GM11168 (cell line): Measurements from ENCODE around the gene CLIC6.
"Not testable (repeated sequence)": the region's sequence is repeated elsewhere in the genome, so short reads cannot be mapped to it uniquely, and the experiment has no call there.

ENCODE experiments used
- in situ Hi-C: fragments of 300-500 bp; cut with MboI; formaldehyde crosslinking; loops from one replicate; pipeline ENCODE4 v1.12.0; 2022; ENCODE audit warnings: low sequenced_read_pairs; ENCODE audit not compliant: unreplicated experiment

CLIC6 gene

GRCh38 chr21:34715985-34716596 lies 47.3 kb downstream of the CLIC6 start:
- in situ Hi-C loops, result no loop called here

GRCh38 chr21:34718529-34718928 lies 49.7 kb downstream of the CLIC6 start:
- in situ Hi-C loops, result not testable (repeated sequence)

DNA sequence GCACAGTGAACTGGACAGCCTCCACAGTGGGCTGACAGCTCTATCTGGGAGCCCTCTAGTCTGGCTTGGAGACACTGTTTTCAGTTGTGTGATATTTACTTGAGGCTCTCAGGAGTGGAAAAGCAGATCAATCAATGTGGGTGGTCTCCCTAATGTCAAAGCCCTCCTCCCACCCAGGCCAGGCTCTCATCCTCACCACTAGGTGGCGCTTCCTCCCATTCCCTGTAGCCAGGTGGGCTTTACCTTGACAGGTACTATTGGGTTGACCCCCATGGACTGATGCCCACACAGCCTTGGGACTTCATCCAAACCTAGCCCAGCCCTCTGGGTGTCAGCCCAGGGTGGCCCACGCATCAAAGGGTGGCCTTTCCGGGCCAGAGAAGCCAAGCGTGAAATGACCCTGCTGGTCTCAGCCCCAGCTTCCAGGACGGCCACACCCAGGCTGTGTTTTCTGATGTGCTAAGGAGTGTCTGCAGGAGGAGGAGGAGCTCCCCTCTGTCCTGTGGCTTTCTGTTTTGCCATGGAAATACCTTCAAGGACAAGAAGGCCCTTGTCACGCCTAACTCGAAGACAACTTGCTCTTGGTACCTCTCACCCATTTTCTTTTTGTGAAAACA lies 54.0 kb downstream of the CLIC6 start:
- in situ Hi-C loops, result no loop called here

DNA sequence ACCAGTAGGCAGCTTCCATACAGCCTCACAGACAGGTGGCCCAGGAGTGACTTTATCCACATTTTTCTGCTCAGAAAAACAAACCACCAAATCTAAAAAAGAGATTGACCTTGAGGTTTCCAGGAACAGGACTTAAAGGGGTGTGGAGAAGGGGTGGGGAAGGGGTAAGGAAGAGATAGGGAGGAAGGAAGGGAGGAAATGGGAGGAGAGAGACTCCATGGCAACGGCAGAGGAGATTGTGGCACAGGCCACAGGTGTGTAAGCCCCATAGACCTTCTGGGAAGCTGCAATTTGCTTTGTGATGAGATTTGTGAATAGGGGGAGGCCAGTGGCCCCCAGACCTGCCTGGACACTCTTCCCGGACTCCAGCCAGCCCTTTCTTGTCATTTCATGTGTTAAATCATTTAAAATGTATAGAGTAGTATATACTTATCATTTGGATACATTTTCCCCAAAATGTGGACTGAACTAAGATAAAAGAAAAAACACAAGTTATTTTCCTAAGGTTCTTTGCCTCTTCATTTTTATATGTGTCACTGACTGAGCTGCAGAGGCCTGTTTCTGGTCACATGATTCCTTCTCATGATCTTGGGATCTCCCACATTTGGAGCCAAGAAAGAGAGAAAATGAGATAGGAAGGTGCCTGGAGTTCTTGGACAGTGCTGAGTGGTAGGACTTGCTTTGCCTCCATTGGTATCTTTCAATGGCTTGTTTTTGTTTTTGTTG lies 55.5 kb downstream of the CLIC6 start:
- in situ Hi-C loops, result no loop called here

DNA sequence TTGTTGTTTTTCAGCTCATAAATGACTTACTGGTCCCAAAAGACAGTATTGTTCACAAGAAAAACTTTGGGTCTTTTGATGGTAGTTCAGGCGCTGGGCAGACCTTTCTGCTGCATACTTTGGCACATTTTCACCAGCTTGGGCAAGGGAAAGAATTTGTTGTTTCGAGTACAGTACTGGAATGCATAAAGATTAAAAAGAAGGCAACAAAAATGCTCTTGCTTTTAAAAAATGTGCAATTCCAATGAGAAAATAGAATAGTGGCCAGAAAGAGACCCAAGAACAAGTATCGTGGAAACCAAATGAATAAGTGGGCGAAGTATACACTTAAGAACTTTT lies 56.0 kb downstream of the CLIC6 start:
- in situ Hi-C loops, result loop anchor here (25.0 kb wide), 2 partner anchors 1112 to 1312 kb away; no protein-coding TSS in a partner anchor

DNA sequence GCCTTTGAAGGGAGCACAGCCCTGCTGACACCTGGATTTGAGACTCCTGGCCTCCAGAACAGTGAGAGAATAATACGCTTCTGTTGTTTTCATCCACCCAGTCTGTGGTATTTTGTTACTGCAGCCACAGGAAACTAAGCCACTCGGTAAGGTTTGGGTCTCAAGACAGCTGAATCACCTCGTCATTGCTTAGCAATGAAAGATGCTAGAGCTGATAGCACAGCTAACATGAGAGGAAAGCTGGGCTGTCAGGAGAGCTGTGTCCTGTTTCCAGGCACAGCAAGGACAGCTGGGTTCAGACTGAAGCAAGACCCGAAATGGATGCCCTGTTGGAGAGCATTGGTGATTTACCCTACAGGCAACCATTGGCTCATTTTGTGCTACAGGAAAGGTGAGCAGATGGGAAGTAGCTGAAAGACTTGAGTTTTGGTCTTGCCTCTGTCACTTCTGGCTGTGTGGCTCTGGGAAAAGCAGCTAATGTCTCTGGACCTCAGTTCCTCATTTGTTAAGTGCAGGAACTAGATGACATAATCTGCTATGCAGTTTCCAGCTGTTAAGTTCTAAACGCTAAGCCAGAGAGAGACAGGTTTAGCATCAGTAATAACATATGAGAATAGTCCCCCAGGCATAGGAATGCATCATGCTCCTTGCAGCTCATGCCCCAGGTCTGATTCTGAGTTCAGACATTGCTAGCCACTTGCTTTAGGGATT lies 58.0 kb downstream of the CLIC6 start:
- in situ Hi-C loops, result loop anchor here (25.0 kb wide), 2 partner anchors 1111 to 1311 kb away; no protein-coding TSS in a partner anchor

GRCh38 chr21:34728479-34728878 lies 59.7 kb downstream of the CLIC6 start:
- in situ Hi-C loops, result loop anchor here (25.0 kb wide), 2 partner anchors 1109 to 1309 kb away; no protein-coding TSS in a partner anchor

- in situ Hi-C loops, result loop anchor here (25.0 kb wide), 2 partner anchors 1107 to 1307 kb away; no protein-coding TSS in a partner anchor
Observed at GRCh38 chr21:34730194-34730593, 61.4 kb downstream of the CLIC6 start.

DNA sequence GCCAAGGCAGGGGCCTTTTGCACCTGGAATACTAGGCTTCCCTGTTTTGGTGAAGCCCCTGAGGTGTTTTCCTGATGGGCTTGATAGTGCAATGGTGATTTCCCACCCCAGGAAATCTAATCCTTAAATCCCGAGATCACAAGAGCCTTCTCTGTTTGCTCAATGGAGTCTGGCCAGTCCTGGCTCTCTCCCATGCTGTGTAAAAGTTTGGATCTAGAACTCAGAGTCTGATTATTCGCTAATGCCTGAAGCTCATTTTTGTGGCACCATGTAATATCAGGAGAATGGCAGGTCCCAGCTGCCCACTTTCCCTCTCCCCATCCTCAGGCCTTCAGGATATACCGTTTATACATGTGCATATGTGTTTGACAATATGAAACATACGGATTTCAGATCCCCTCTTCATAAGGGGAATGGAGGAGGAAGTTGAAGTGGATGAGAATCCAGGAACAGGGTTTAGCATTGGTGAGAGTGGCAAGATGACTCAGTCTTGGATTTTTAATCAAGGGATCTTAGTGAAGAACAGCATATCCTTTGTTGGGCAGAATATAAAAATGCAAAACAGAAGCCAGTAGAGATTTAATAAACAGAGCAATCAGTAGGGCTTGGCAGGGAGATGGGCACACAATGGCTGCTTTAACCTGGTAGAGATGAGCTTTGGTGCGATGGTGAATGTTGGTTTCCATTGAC lies 62.1 kb downstream of the CLIC6 start:
- in situ Hi-C loops, result loop anchor here (25.0 kb wide), 2 partner anchors 1106 to 1306 kb away; no protein-coding TSS in a partner anchor

DNA sequence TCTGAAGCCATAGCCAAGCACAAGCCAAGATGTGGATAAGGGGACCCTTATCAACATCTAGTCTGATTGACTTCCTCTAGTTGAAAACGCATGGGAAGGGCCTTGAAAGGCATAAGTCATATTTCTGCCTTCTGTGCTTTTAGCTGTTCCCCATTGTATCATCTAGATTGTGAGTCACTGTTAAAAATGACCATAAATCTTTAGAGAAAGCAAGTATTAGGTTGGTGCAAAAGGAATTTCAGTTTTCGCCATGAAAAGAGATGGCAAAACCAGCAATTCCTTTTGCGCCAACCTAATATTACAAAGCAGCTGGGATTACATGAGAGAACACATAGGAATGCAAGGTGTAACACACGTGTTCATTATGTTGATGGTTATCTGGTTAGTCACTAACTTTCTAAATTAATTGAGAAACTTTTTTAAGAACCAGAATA lies 63.6 kb downstream of the CLIC6 start:
- in situ Hi-C loops, result loop anchor here (25.0 kb wide), 2 partner anchors 1105 to 1305 kb away; no protein-coding TSS in a partner anchor

GRCh38 chr21:34733852-34734251 lies 65.1 kb downstream of the CLIC6 start:
- in situ Hi-C loops, result loop anchor here (25.0 kb wide), 2 partner anchors 1103 to 1303 kb away; no protein-coding TSS in a partner anchor

DNA sequence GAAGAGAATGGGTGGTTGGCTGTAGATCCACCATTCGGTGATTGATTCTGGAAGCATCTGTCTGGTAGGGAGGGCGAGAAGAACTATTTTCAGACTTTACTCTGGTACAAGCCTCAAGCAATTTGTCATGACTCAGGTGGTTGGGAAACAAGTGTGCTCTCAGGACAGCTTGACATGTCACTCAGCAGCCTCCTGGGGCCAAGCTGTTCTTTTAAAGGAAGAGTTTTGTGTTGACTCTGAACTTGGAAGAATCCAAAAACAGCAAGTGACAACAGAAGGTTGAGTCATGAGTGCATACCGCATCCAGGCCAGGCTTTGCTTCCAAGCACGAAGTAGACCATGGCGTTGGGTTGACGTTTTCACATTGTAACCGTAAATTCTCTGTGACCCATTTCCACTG lies 65.9 kb downstream of the CLIC6 start:
- in situ Hi-C loops, result loop anchor here (25.0 kb wide), 2 partner anchors 1103 to 1303 kb away; no protein-coding TSS in a partner anchor

DNA sequence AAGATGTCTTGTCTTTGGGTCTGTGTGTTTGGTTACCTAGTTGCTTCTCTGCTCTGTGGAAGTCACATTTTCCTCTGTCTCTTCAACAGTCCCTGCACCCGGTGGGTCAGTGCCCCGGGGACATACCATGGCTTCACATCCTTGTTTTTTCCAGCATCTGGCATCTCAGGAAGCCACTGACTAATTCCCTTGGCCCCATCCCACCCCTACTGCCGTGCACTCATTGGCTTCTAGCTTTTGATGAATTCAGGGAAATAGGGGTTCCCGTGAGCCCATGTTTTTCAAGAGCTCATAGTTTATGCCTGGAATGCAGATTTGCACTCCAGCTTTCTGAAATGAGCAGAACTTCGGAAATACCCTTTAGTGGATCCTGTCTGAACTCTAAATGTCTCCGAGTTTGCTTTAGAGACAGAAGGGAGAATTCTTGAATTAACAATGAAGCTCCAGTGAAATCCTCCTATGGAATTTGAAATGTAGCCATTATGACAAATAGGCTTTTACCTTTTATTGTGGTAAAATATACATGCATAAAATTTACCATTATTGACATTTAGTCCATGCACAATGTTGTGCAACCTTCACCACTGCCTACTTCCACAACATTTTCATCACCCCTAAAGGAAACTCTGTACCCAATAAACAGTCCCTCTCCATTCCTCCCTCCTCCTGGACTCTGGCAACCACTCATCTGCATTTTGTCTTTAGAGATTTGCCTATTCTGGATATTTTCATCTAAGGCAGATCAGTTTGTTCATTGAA lies 67.5 kb downstream of the CLIC6 start:
- in situ Hi-C loops, result loop anchor here (25.0 kb wide), 2 partner anchors 1101 to 1301 kb away; no protein-coding TSS in a partner anchor

GRCh38 chr21:34737115-34737514 lies 68.3 kb downstream of the CLIC6 start:
- in situ Hi-C loops, result loop anchor here (25.0 kb wide), 2 partner anchors 1100 to 1300 kb away; no protein-coding TSS in a partner anchor

- in situ Hi-C loops, result loop anchor here (25.0 kb wide), 2 partner anchors 1097 to 1297 kb away; no protein-coding TSS in a partner anchor
Observed at GRCh38 chr21:34740198-34740597, 71.4 kb downstream of the CLIC6 start.

- in situ Hi-C loops, result loop anchor here (25.0 kb wide), 2 partner anchors 1094 to 1294 kb away; no protein-coding TSS in a partner anchor
Observed at GRCh38 chr21:34743285-34743684, 74.5 kb downstream of the CLIC6 start.

GRCh38 chr21:34743831-34744230 lies 75.0 kb downstream of the CLIC6 start:
- in situ Hi-C loops, result loop anchor here (25.0 kb wide), 2 partner anchors 1093 to 1293 kb away; no protein-coding TSS in a partner anchor

- in situ Hi-C loops, result loop anchor here (25.0 kb wide), 2 partner anchors 1092 to 1292 kb away; no protein-coding TSS in a partner anchor
Observed at GRCh38 chr21:34744801-34745200, 76.0 kb downstream of the CLIC6 start.
